GM18909 (cell line): Measurements from ENCODE around the gene ZBTB46.
A peak's percentile ranks its signal among the peaks of the same experiment; 100 is the strongest.

Experiments used
- ATAC-seq: cut with Tn5 transposase; IDR thresholded peaks from one replicate; pipeline ENCODE4 v1.9.1; 2021; ENCODE audit warnings: mild to moderate bottlenecking; ENCODE audit not compliant: unreplicated experiment, poor library complexity

ZBTB46 gene

DNA sequence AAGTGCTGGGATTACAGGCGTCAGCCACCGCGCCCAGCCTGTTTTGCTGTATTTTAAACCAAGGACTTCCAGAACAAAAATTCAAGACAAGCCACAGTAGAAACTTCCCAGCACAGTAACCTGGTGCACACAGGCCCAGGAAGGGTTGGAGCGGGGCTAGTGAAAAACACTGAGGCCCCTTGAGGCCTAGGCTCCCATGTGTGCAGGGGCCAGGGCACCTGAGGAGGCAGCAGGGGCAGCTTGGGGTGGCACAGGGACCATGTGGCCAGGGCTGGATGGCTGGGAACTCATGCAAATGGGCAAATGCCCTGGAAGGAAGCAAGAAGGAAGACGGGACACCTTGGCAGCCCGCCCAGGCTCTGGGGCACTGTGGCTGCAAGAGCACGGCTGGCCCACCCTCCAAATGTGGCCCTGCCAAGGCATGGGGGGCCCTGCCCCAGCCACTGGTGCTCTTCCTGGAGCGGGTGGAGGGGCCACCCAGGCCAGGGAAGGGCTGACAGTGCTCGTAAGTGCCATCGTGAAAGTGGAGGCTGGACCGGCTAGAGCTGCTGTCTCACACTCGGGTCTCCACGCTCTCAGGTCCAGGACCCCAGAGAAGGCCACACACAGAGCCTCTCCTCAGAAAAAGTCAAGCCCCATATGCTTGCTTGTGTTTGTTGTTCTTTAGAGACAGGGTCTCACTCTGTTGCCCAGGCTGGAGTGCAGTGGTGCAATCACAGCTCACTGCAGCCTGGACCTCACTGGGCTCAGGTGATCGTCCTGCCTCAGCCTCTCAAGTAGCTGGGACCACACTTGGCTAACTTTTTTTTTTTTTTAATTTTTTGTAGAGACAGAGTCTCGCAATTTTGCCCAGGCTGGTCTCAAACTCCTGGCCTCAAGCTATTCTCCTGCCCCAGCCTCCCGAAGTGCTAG, 81.2 kb downstream of the ZBTB46 start:
- no peak for ATAC-seq

DNA sequence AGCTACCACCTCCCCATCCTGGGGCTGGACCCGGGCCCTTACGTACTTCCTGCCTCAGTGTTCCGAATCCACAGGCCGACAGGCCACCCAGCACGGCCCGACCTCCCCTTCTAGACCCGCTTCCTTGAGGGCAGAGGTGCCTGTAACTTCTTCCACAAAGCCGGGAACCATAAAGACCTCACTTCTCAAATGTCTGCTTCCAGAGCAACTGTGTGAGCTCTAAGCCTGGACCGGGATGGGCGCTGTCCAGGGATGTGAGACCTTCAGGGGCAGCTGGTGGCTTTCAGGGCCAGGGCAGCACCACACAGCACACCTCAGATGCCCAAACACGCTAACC, 82.2 kb downstream of the ZBTB46 start:
- no peak for ATAC-seq

GRCh38 chr20:63748070-63748933, 82.8 kb downstream of the ZBTB46 start:
- no peak for ATAC-seq

GRCh38 chr20:63747622-63748069, 83.4 kb downstream of the ZBTB46 start:
- ATAC-seq, result no peak

- no peak for ATAC-seq
Observed at GRCh38 chr20:63746751-63747315, 84.2 kb downstream of the ZBTB46 start.

- no peak for ATAC-seq
Observed at GRCh38 chr20:63745961-63746731, 84.9 kb downstream of the ZBTB46 start.

DNA sequence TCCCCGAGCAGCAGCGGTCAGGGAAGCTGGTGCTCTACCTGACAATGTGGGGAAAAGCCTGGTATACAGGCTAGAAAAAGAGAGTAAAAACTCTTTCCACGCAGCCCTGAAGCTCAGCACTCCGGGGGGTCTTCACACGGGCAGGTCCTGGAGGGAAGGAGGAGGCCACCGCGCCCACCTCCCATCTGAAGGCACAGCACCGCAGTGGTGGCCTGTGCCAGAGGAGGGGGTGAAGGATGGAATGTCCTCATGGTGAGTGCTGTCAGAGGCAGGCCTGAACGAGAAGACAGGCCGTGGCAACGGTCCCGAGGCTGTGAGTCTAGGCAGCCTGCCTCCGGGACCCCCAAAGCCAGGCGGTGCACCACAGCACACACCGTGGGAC, 85.6 kb downstream of the ZBTB46 start:
- no peak for ATAC-seq

- no peak for ATAC-seq
Observed at GRCh38 chr20:63744574-63745423, 86.3 kb downstream of the ZBTB46 start.

DNA sequence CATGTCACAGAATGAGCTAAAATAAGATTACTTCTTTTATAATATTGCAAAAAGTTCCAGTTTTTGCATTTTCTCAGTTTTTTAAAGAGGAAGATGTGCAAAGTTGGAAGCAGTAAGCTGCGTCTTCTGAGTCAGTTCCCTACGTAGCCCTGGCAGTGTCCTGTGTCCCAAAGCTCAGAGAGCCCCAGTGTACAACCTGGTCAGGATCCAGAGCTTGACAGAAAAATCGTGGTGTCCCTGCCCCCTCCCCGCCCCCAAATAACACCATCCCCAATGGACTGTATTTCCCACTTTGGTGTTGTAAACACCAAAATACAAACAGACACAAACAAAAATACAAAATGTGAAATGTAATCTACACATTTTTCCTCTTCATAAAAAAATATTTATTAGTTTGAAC, 86.9 kb downstream of the ZBTB46 start:
- ATAC-seq, result no peak

DNA sequence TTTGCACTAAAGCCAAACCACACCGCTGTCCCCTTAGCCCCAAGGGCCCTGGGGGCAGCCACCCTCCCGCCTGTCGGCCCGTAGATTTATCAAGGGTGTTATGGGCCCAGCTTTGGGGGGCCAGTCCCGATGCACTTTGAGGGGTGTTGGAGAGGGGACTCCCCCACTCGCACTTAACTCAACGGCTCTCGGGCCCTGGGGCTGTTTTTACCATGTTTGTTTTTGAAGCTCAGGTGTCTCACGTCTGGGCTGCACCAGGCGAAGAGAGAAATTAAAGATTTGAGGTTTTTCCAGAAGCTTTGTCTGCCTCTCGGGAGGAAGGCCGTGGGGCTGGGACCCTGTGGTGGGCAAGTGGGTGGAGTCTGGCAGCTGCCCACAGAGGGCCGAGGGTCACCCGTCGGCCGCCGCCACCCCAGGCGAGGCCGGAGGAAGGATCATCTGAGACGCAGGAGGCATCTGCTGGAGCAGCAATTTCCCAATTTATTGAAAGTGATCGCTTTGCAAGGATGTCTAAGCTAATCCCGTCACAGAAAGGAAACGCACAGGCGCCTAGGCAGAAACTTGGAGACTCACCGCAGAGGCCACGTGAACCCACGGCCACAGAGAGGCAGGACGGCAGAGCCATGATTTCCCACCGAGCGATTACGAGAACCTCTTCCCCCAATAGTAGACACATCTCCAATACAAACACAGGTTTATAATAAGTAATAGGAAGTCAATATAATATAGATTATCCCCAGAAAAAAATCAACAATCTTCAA, 87.7 kb downstream of the ZBTB46 start:
- ATAC-seq, result no peak

DNA sequence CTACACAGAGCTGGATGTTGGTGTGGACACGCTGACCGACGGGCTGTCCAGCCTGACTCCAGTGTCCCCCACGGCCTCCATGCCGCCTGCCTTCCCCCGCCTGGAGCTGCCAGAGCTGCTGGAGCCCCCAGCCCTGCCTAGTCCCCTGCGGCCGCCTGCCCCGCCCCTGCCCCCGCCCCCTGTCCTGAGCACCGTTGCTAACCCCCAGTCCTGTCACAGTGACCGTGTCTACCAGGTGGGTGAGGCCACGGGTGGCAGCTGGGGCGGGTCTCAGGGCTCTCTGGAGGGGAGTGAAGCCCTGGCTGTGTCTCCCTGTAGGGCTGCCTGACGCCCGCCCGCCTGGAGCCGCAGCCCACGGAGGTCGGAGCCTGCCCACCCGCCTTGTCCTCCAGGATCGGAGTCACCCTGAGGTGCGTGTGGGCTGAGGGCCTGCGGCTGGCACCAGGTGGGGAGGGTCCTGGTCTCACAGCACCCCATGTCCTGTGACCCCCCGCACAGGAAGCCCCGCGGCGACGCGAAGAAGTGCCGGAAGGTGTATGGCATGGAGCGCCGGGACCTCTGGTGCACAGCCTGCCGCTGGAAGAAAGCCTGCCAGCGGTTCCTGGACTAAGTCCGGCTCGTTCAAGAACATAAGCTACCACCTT, 88.6 kb downstream of the ZBTB46 start:
- no peak for ATAC-seq

DNA sequence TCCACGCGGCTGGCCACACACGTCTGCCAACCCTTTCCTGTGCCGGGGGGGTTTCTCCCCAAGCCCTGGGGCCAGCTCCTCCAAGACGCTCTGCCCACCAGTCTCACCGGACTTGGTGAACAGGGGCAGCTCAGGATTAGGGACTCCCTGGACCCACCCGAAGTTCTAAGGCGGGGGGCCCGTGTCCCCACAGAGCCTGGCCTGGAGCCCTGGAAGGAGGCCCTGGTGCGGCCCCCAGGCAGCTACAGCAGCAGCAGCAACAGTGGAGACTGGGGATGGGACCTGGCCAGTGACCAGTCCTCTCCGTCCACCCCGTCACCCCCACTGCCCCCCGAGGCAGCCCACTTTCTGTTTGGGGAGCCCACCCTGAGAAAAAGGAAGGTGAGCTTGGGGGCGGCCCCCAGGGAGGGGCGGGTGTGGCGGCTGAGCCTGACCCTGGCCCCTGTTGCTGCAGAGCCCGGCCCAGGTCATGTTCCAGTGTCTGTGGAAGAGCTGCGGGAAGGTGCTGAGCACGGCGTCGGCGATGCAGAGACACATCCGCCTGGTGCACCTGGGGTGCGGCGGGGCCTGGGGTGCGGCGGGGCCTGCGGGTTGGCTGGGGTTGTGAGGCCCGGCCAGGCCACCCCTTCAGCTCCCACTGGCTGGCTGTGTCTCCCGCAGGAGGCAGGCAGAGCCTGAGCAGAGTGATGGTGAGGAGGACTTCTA, 89.2 kb downstream of the ZBTB46 start:
- ATAC-seq, result no peak

- no peak for ATAC-seq
Observed at GRCh38 chr20:63741354-63741675, 89.7 kb downstream of the ZBTB46 start.

DNA sequence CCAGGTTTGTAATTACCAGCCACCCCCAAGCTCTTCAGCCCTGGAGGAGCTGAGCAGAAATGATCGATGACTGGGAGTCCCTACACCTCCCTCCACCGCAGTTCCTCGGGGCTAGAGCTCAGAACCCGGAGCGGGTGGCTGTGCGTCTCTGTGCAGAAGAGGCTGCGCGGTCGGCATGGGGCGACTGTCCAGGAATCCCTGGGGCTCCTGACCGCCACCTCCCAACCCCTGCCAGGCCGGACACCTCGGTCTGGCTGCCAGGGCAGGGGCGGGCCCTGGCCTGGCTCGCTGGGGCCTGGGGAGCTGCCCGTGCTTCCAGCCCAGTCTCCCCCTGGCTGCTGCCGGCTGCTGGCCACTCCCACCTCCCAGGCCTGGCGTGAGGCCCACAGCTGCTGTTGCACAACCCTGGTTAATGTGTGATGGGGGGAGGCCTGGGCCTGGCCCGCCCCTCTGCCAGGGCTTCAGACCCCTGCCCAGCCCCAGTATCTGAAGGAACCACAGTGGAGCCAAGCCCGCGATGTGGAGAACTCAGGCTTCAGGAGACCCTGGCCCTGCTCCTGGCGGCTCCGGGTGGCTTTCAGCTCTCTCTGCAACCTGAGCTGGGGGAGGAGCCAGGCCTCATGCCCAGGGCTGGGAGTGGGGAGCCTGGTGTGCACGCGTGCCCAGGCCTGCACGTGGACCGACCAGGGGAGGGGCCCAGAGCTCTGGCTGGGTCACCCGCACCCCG, 90.3 kb downstream of the ZBTB46 start:
- no peak for ATAC-seq

- ATAC-seq, result no peak
Observed at GRCh38 chr20:63740070-63740626, 90.9 kb downstream of the ZBTB46 start.

GRCh38 chr20:63739130-63740069, 91.7 kb downstream of the ZBTB46 start, which contains the start of gene SLC2A4RG:
TSS of gene SLC2A4RG (plus strand) at chr20:63739776. CDS start at chr20:63739913, 137 bp downstream.
- peak; percentile 44 for ATAC-seq
